H9 (cell line): ENCODE results near the gene DUSP16. TPM values are rescaled to one million over a fixed set of nuclear protein-coding genes. Genes with fewer than 3 reads are reported as not detected.

Source experiments
- DNase-seq: peaks from one replicate; pipeline ENCODE4 v3.0.0-alpha.2; 2017
- H2AFZ ChIP-seq: one replicate; pipeline ENCODE4 v1.6.1; 2013; ENCODE audit warnings: mild to moderate bottlenecking, low read length, control low read depth, moderate library complexity
- H2AK5ac ChIP-seq: 2 replicates; pipeline ENCODE4 v1.6.1; 2013; ENCODE audit warnings: low read length, control low read depth, mixed read lengths; ENCODE audit not compliant: insufficient read length
- H2BK120ac ChIP-seq: one replicate; pipeline ENCODE4 v1.6.1; 2013; ENCODE audit warnings: low read depth, mild to moderate bottlenecking, low read length, control low read depth, inconsistent platforms; ENCODE audit not compliant: poor library complexity, severe bottlenecking
- H2BK12ac ChIP-seq: 2 replicates; pipeline ENCODE4 v1.6.1; 2013; ENCODE audit warnings: low read length, control low read depth, mixed read lengths, low read depth; ENCODE audit not compliant: insufficient read length
- H2BK15ac ChIP-seq: 2 replicates; pipeline ENCODE4 v1.6.1; 2013; ENCODE audit warnings: low read depth, low read length, control low read depth
- H2BK20ac ChIP-seq: one replicate; pipeline ENCODE4 v1.6.1; 2013; ENCODE audit warnings: low read depth, mild to moderate bottlenecking, low read length, control low read depth, inconsistent platforms; ENCODE audit not compliant: poor library complexity, severe bottlenecking
- H2BK5ac ChIP-seq: 2 replicates; pipeline ENCODE4 v1.6.1; 2013; ENCODE audit warnings: low read length, control low read depth, mixed read lengths; ENCODE audit not compliant: insufficient read length
- H3K14ac ChIP-seq: 2 replicates; pipeline ENCODE4 v1.6.1; 2013; ENCODE audit warnings: low read length, control low read depth; ENCODE audit not compliant: insufficient read depth
- H3K18ac ChIP-seq: 2 replicates; pipeline ENCODE4 v1.6.1; 2013; ENCODE audit warnings: low read depth, mild to moderate bottlenecking, mixed read lengths, low read length, control low read depth; ENCODE audit not compliant: insufficient read length
- H3K23ac ChIP-seq: 2 replicates; pipeline ENCODE4 v1.6.1; 2013; ENCODE audit warnings: low read length, control low read depth, mixed read lengths, low read depth; ENCODE audit not compliant: insufficient read length
- H3K23me2 ChIP-seq: 2 replicates; pipeline ENCODE4 v1.6.1; 2013; ENCODE audit warnings: low read depth, mild to moderate bottlenecking, mixed read lengths, low read length, control low read depth; ENCODE audit not compliant: insufficient read length, poor library complexity, severe bottlenecking
- H3K27ac ChIP-seq: 2 replicates; pipeline ENCODE4 v1.5.1; 2013; ENCODE audit warnings: low read length, control low read depth, mixed read lengths, low read depth; ENCODE audit not compliant: insufficient read length
- H3K27me3 ChIP-seq: 2 replicates; pipeline ENCODE4 v1.6.1; 2013; ENCODE audit warnings: low read length, control low read depth, inconsistent platforms; ENCODE audit not compliant: insufficient read depth
- H3K4ac ChIP-seq: 2 replicates; pipeline ENCODE4 v1.6.1; 2013; ENCODE audit warnings: low read depth, mild to moderate bottlenecking, control low read depth, inconsistent platforms, low read length, moderate library complexity
- H3K4me1 ChIP-seq: 2 replicates; pipeline ENCODE4 v1.6.1; 2013; ENCODE audit warnings: low read length, control low read depth, inconsistent platforms; ENCODE audit not compliant: insufficient read depth
- H3K4me2 ChIP-seq: 2 replicates; pipeline ENCODE4 v1.6.1; 2013; ENCODE audit warnings: low read length, control low read depth, mixed read lengths; ENCODE audit not compliant: insufficient read length, insufficient read depth
- H3K56ac ChIP-seq: 2 replicates; pipeline ENCODE4 v1.6.1; 2013; ENCODE audit warnings: low read depth, mild to moderate bottlenecking, mixed read lengths, low read length, control low read depth; ENCODE audit not compliant: insufficient read length
- H3K79me1 ChIP-seq: 2 replicates; pipeline ENCODE4 v1.6.1; 2013; ENCODE audit warnings: low read depth, mild to moderate bottlenecking, moderate library complexity, low read length, control low read depth, inconsistent platforms; ENCODE audit not compliant: insufficient read depth, poor library complexity, severe bottlenecking
- H3K79me2 ChIP-seq: 2 replicates; pipeline ENCODE4 v1.6.1; 2013; ENCODE audit warnings: low read length, control low read depth, inconsistent platforms; ENCODE audit not compliant: insufficient read depth
- H3K9ac ChIP-seq: 2 replicates; pipeline ENCODE4 v1.6.1; 2013; ENCODE audit warnings: low read length, control low read depth, mixed read lengths; ENCODE audit not compliant: insufficient read length; ENCODE audit errors: extremely low read depth
- H3K9me3 ChIP-seq: one replicate; pipeline ENCODE4 v1.6.1; 2013; ENCODE audit warnings: low read depth, low read length, inconsistent platforms; ENCODE audit not compliant: control insufficient read depth
- H3T11ph ChIP-seq: one replicate; pipeline ENCODE4 v1.6.1; 2013; ENCODE audit warnings: mild to moderate bottlenecking, low read length, control low read depth, inconsistent platforms
- H4K20me1 ChIP-seq: one replicate; pipeline ENCODE4 v1.6.1; 2013; ENCODE audit not compliant: control insufficient read depth, insufficient read length, insufficient read depth
- H4K5ac ChIP-seq: 2 replicates; pipeline ENCODE4 v1.6.1; 2013; ENCODE audit warnings: low read depth, mild to moderate bottlenecking, mixed read lengths, low read length, control low read depth; ENCODE audit not compliant: insufficient read length
- H4K8ac ChIP-seq: replicated peaks from 2 replicates; pipeline ENCODE4 v1.6.1; 2013; ENCODE audit warnings: low read length, control low read depth, mixed read lengths, low read depth; ENCODE audit not compliant: insufficient read length
- H4K91ac ChIP-seq: 2 replicates; pipeline ENCODE4 v1.6.1; 2013; ENCODE audit warnings: low read depth, mild to moderate bottlenecking, moderate library complexity, mixed read lengths, low read length, control low read depth; ENCODE audit not compliant: insufficient read length
- H3K27ac Mint-ChIP-seq, 3 experiments: 2 replicates in 2 of 3; 3 replicates in 1 of 3; pipeline ENCODE4 v1.8.0; 2020 to 2021; ENCODE audit warnings: mixed read lengths in 3 of 3, mild to moderate bottlenecking in 1 of 3, moderate library complexity in 1 of 3
- H3K27me3 Mint-ChIP-seq: 2 replicates; pipeline ENCODE4 v1.8.0; 2021; ENCODE audit warnings: low read depth, mild to moderate bottlenecking, moderate library complexity, mixed read lengths
- H3K36me3 Mint-ChIP-seq, 3 experiments: 2 replicates in 2 of 3; 3 replicates in 1 of 3; pipeline ENCODE4 v1.8.0; 2020 to 2021; ENCODE audit warnings: low read depth in 3 of 3, mixed read lengths in 3 of 3; ENCODE audit not compliant: insufficient read depth in 1 of 3
- H3K4me1 Mint-ChIP-seq, 2 experiments: 2 replicates each; pipeline ENCODE4 v1.8.0; 2020; ENCODE audit warnings: mixed read lengths in 2 of 2
- H3K4me3 Mint-ChIP-seq, 2 experiments: 2 replicates in 1 of 2; 3 replicates in 1 of 2; pipeline ENCODE4 v1.8.0; 2020 to 2021; ENCODE audit warnings: mild to moderate bottlenecking in 2 of 2, mixed read lengths in 2 of 2, moderate library complexity in 1 of 2
- H3K9me3 Mint-ChIP-seq, 2 experiments: 2 replicates in 1 of 2; 3 replicates in 1 of 2; pipeline ENCODE4 v1.8.0; 2020; ENCODE audit warnings: mild to moderate bottlenecking in 2 of 2, mixed read lengths in 2 of 2, moderate library complexity in 1 of 2
- WGBS: extraction: QIAGEN DNeasy Blood & Tissue Kit; methylation state at CpG from one replicate; pipeline ENCODE4 v1.1.7; 2013; ENCODE audit warnings: missing lambda C conversion rate, low lambda C conversion rate, mixed read lengths; ENCODE audit not compliant: insufficient read length; ENCODE audit errors: extremely low coverage; 5-methylcytosine and 5-hydroxymethylcytosine counted together
- total RNA-seq: library from RNA; stranded (reverse); gene quantifications from 2 replicates; pipeline ENCODE4 v1.2.1, GENCODE V29; 2021
- TF ChIP-seq, protein P1 (sequence below): fragments of 200-600 bp; sonication (generic); conservative IDR thresholded peaks from 3 replicates; pipeline ENCODE4 v1.8.0; 2021; ENCODE audit warnings: antibody characterized with exemption, mild to moderate bottlenecking

The DUSP16 gene
- total RNA-seq, 1 experiment from 2014 or later, result 64.0 TPM

DNA sequence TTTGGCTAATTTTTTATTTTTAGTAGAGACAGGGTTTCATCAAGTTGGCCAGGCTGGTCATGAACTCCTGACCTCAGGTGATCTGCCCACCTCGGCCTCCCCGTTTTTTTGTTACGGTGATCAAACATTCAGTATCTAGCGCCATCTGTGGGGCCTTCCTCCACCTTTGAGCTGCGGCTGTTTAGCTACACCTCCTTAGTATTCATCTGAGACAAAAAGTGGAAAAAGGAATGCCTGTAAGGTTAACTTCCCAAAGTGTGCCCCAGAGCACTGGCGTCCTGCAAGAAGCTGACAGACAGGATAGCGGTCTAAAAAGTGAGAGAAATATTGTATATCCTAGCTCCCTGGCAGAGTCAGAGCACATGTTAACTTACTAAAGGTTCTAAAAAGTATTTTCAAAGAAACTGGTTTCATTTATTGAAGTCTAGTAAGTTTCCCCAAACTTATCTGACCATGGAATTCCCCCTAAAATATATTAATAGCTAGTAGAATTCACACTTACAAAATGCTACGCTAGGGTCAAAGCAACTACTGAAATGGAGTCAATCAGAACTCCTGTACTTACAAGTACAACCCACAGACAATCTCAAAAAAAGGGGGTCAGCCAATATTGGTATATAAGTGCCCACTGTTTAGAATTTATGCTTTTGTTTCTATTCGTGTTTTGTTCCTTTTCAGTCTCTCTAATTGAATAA, 59.1 kb downstream of the DUSP16 start:
- no CpG with 5 or more reads among the region's 9 CpGs for WGBS
- Histone ChIP-seq H3K18ac (no peak overlapping the region), H4K5ac (no peak overlapping the region), H3K79me2 (peaks cover 8% of the 10 kb centered on the region; the same call in 1 of the 2 replicates), H4K91ac (no peak overlapping the region), H2BK15ac (no peak overlapping the region), H2AFZ (no peak overlapping the region), H3K4me1 (peaks cover 11% of the 10 kb centered on the region; the same call in 1 of the 2 replicates), H3K27ac (no peak overlapping the region), H2BK20ac (no peak overlapping the region), H4K20me1 (no peaks in the 10 kb centered on the region), H3K14ac (no peak overlapping the region), H3K4me2 (no peak overlapping the region), H3K9me3 (no peaks in the 10 kb centered on the region), H2BK120ac (no peak overlapping the region), H2BK5ac (no peak overlapping the region), H2AK5ac (no peak overlapping the region), H3K9ac (no peak overlapping the region), H4K8ac (no peak overlapping the region), H3K23ac (no peak overlapping the region), H3K27me3 (no peaks in the 10 kb centered on the region), H3T11ph (no peak overlapping the region), H3K23me2 (no peaks in the 10 kb centered on the region), H3K56ac (no peak overlapping the region), H3K4ac (no peak overlapping the region), H2BK12ac (no peak overlapping the region), H3K79me1 (peaks cover 13% of the 10 kb centered on the region)
- Mint-ChIP-seq H3K4me3 (no peak overlapping the region), H3K9me3 (no peaks in the 10 kb centered on the region), H3K4me1 (peaks cover 62 to 63% of the 10 kb centered on the region in 2 experiments), H3K27me3 (no peaks in the 10 kb centered on the region), H3K27ac (peak overlapping the region; percentile 65 to 91 (median 89); a peak in 4 of 7 replicates), H3K36me3 (peaks cover 5 to 19% (median 9%) of the 10 kb centered on the region in 3 experiments; a peak in 5 of 7 replicates)
- peak; percentile 69 for DNase-seq
- TF ChIP-seq, protein P1, sequence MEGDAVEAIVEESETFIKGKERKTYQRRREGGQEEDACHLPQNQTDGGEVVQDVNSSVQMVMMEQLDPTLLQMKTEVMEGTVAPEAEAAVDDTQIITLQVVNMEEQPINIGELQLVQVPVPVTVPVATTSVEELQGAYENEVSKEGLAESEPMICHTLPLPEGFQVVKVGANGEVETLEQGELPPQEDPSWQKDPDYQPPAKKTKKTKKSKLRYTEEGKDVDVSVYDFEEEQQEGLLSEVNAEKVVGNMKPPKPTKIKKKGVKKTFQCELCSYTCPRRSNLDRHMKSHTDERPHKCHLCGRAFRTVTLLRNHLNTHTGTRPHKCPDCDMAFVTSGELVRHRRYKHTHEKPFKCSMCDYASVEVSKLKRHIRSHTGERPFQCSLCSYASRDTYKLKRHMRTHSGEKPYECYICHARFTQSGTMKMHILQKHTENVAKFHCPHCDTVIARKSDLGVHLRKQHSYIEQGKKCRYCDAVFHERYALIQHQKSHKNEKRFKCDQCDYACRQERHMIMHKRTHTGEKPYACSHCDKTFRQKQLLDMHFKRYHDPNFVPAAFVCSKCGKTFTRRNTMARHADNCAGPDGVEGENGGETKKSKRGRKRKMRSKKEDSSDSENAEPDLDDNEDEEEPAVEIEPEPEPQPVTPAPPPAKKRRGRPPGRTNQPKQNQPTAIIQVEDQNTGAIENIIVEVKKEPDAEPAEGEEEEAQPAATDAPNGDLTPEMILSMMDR, result peak; percentile 62
